Left ventricle myocardium inferior (tissue), 1 donor: ENCODE measurements around the gene MTFR1L. TPM values are rescaled to one million over a fixed set of nuclear protein-coding genes. Genes with fewer than 3 reads are reported as not detected.
A peak's percentile ranks its signal among the peaks of the same experiment; 100 is the strongest.

ENCODE experiments used
- DNase-seq: peaks from one replicate; pipeline ENCODE4 v3.0.0-alpha.2; 2020
- H3K27ac ChIP-seq: fragments of 200-600 bp; replicated peaks from 2 replicates; pipeline ENCODE4 v1.8.0; 2021
- H3K27me3 ChIP-seq: fragments of 200-600 bp; 2 replicates; pipeline ENCODE4 v1.8.0; 2021; ENCODE audit warnings: low read depth
- H3K36me3 ChIP-seq: fragments of 200-600 bp; 2 replicates; pipeline ENCODE4 v1.8.0; 2021
- H3K4me1 ChIP-seq: fragments of 200-600 bp; 2 replicates; pipeline ENCODE4 v1.8.0; 2021
- H3K4me3 ChIP-seq: fragments of 200-600 bp; 2 replicates; pipeline ENCODE4 v1.8.0; 2021; ENCODE audit warnings: mild to moderate bottlenecking, moderate library complexity
- H3K9me3 ChIP-seq: fragments of 200-600 bp; replicated peaks from 2 replicates; pipeline ENCODE4 v1.8.0; 2021
- intact Hi-C: fragments of 100-400 bp; cut with micrococcal nuclease; formaldehyde crosslinking; loops from one replicate; pipeline ENCODE4 v1.11.0; 2022
- total RNA-seq: library from RNA; stranded (reverse); fragmentation: NEBNext Ultra II Directional; extraction: Animal tissue kit (Norgen Biotek cat#: 25700); gene quantifications from one replicate; pipeline ENCODE4 v1.2.1, GENCODE V29; 2021
- TF ChIP-seq, protein P1 (sequence below): fragments of 200-600 bp; IDR thresholded peaks from 2 replicates; pipeline ENCODE4 v1.8.0; 2021; ENCODE audit warnings: antibody characterized with exemption, mild to moderate bottlenecking, borderline replicate concordance
- donor health status: DM: no; HTN: yes; CAD: no; lungs with severe emphysema.

The MTFR1L gene
- total RNA-seq, 1 donor from 2014 or later = 252 TPM

DNA sequence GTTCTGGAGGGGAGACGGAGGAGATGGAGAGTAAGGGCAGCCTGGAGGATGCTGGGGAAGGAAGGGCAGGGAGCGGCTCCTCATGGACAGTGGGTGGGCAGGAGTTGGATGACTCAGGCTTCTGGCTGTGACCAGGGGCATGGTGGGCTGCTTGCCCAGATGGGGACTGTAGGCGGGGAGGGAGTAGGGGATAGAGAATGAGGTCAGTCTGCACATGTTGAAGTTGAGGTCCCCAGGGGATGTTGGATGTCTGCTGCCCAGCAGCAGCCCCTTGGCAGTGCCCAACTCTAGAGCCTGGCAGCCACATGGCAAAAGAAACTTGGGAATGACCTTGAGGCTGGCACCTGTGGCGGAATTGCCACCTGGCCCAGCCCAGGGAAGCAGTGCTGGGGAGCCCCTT, 13.3 kb upstream of the MTFR1L start:
- Histone ChIP-seq H3K4me3 (peak overlapping the region; percentile 3), H3K36me3 (peaks cover 46% of the 10 kb centered on the region), H3K27me3 (no peaks in the 10 kb centered on the region), H3K4me1 (peaks cover 95% of the 10 kb centered on the region), H3K27ac (peak overlapping the region; percentile 83), H3K9me3 (no peaks in the 10 kb centered on the region)
- DNase-seq = peak; percentile 36
- intact Hi-C loops = no loop called here
- TF ChIP-seq, protein P1, sequence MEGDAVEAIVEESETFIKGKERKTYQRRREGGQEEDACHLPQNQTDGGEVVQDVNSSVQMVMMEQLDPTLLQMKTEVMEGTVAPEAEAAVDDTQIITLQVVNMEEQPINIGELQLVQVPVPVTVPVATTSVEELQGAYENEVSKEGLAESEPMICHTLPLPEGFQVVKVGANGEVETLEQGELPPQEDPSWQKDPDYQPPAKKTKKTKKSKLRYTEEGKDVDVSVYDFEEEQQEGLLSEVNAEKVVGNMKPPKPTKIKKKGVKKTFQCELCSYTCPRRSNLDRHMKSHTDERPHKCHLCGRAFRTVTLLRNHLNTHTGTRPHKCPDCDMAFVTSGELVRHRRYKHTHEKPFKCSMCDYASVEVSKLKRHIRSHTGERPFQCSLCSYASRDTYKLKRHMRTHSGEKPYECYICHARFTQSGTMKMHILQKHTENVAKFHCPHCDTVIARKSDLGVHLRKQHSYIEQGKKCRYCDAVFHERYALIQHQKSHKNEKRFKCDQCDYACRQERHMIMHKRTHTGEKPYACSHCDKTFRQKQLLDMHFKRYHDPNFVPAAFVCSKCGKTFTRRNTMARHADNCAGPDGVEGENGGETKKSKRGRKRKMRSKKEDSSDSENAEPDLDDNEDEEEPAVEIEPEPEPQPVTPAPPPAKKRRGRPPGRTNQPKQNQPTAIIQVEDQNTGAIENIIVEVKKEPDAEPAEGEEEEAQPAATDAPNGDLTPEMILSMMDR = no peak

DNA sequence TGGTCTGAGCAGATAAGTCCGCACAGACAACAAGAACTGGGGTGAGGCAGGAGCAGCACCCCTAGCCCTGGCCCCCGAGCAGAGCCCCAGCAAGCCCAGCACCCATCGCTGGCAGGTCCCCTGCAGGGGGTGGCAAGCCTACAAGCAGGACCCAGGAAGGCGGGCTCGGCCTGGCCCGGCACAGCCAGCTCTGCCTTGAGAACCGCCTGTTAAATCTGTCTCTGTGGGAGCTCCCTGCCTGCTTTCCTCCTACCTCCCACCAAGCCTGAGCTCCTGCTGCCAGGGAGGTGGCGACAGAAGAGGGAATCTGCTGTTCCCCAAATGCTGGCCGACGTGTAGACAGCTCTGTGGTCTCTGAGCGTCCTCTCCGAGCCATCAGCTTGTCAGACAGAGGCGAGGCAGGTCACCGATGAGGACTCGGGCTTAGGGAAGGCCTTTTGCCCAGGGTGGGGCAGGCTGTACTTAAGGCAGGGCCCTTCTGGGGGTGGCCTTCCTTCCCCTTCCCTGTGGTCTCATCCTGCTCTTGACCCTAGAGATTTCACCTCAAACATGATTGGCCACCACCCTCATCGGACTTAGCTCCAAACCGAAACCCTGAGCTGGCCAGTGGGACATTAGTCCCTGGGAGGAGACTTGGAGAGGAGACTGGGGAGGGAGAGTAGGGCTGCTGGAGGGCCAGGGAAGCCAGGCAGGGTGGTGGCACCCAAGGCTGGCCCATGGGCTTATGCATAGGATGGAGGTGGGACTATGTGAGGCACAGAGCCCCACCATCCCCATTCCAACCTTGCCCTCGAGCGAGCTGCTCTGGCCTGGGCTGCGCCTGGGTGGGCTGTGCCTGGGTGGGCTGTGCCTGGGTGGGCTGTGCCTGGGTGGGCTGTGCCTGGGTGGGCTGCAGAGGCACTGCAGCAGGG, 12.0 kb upstream of the MTFR1L start:
- H3K27ac ChIP-seq = peak overlapping the region; percentile 83
- no peak for DNase-seq
- peak overlapping the region; percentile 43 for H3K4me3 ChIP-seq
- intact Hi-C loops = no loop called here
- TF ChIP-seq, protein P1 = no peak
- H3K9me3 ChIP-seq = no peaks in the 10 kb centered on the region
- no peaks in the 10 kb centered on the region for H3K27me3 ChIP-seq
- H3K4me1 ChIP-seq = peaks cover 82% of the 10 kb centered on the region
- H3K36me3 ChIP-seq = peaks cover 54% of the 10 kb centered on the region

DNA sequence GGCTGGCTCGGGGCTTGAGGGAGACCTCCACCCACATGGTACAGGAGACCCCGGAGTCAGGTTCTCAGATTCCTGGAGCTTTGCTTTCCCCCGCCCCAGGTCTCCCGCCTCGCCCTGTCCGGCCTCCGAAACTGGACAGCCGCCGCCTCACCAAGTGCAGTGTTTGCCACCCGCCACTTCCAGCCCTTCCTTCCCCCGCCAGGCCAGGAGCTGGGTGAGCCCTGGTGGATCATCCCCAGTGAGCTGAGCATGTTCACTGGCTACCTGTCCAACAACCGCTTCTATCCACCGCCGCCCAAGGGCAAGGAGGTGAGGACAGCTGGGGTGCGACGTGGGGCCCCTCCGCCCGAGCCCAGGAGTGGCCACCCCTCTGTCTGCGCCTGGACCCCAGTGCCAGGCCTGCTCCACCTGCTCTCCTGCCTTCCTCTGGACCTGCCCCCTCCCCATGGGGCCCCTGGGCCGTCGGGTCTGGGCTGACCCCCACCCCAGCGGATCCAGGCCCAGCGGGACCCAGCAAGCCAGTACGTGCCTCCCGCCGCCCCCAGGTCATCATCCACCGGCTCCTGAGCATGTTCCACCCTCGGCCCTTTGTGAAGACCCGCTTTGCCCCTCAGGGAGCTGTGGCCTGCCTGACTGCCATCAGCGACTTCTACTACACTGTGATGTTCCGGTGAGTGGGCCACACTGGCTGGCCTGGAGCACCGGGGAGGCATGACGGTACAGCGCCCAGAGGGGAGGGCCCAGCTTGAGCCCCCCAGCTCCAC, 11.1 kb upstream of the MTFR1L start:
- intact Hi-C loops = no loop called here
- TF ChIP-seq, protein P1 = no peak
- peaks cover 74% of the 10 kb centered on the region for H3K4me1 ChIP-seq

DNA sequence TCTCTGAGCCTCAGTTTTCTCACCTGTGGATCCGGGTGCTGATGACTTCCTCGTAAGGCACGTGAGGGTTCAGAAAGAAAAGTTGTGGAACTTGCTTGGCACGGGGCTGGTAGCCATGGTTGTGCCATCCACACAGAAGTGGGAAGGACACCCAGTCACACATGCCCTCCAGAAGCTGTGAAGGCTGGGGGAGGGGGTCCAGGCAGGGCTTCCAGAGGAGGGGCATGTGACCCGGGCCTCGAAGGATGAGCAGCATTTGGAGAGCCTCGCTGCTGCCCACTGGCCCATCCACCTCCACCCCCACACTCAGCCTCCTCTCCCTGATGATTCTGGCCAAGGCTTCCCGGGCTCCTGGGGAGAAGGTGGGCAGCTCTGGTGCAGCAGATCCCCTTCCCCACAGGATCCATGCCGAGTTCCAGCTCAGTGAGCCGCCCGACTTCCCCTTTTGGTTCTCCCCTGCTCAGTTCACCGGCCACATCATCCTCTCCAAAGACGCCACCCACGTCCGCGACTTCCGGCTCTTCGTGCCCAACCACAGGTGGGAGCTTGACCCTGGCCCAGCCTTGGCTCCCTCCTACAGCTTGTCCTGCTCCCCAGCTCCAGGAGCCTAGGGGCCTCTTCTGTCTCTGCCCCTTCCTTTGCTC, 10.3 kb upstream of the MTFR1L start:
- peaks cover 67% of the 10 kb centered on the region for H3K4me1 ChIP-seq
- no peaks in the 10 kb centered on the region for H3K9me3 ChIP-seq
- TF ChIP-seq, protein P1 = no peak
- H3K4me3 ChIP-seq = no peak overlapping the region
- no peak for DNase-seq
- intact Hi-C loops = no loop called here
- peaks cover 68% of the 10 kb centered on the region for H3K36me3 ChIP-seq
- H3K27me3 ChIP-seq = no peaks in the 10 kb centered on the region
- peak overlapping the region; percentile 17 for H3K27ac ChIP-seq

More for the DNA sequence above, 11.1 kb upstream of the MTFR1L start:
- H3K9me3 ChIP-seq = no peaks in the 10 kb centered on the region
- H3K4me3 ChIP-seq = peak overlapping the region; percentile 43
- H3K27ac ChIP-seq = peak overlapping the region; percentile 83
- H3K27me3 ChIP-seq = no peaks in the 10 kb centered on the region
- DNase-seq = no peak
- H3K36me3 ChIP-seq = peaks cover 60% of the 10 kb centered on the region

DNA sequence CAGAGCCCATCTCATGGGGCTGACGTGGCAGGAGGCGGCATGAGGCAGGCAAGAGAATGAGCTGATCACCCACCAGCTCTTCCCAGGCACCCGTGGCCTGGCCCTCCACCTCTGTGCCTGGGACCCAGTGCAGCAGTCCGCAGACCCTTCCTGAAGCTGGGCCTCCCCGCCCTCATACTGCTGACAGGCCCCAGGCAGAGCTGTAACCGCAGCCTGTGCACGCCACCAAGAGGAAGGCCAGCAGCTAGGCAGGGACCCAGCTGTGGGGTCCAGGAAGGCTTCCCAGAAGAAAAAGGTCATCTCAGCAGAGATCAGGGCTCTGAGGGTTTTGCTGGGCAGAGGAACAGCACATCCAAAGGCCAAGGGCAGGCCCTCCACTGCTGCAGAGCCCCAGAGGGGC, 9.8 kb upstream of the MTFR1L start:
- TF ChIP-seq, protein P1 = no peak
- H3K27me3 ChIP-seq = no peaks in the 10 kb centered on the region
- no peaks in the 10 kb centered on the region for H3K9me3 ChIP-seq
- no peak for DNase-seq
- H3K4me3 ChIP-seq = no peak overlapping the region
- H3K4me1 ChIP-seq = peaks cover 62% of the 10 kb centered on the region
- peak overlapping the region; percentile 17 for H3K27ac ChIP-seq
- intact Hi-C loops = no loop called here
- H3K36me3 ChIP-seq = peaks cover 69% of the 10 kb centered on the region
